SU-DHL-6 (cell line): ENCODE measurements around the gene LRBA.

Source experiments
- EZH2phosphoT487 ChIP-seq: fragments of 200-600 bp; sonication (generic), shearing (Covaris generic); conservative IDR thresholded peaks from 2 replicates; pipeline ENCODE4 v1.6.1; 2018; ENCODE audit warnings: mild to moderate bottlenecking, antibody characterized with exemption, low read length, moderate library complexity, mixed read lengths
- TF ChIP-seq, protein P1 (sequence below): fragments of 200-600 bp; sonication (generic); IDR thresholded peaks from one replicate; pipeline ENCODE4 v1.5.1; 2017; ENCODE audit warnings: antibody characterized with exemption, mild to moderate bottlenecking, low read length, moderate library complexity; ENCODE audit not compliant: insufficient read depth, poor library complexity, severe bottlenecking

DNA sequence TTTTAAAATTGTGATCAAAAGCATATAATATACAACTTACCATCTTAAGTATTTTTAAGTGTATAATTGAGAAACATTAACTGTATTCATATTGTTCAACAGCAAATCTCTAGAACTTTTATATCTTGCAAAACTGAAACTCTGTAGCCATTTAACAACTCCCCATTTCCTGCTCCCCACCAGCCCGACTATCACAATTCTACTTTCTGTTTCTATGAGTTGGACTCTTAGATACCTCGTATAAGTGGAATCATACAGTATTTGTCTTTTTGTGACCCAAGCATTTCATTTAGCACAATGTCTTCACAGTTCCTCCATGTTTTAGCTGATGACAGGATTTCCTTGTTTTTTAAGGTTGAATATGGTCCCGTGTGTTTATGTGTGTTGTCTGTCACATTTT lies 106.0 kb downstream of the LRBA start:
- TF ChIP-seq, protein P1, sequence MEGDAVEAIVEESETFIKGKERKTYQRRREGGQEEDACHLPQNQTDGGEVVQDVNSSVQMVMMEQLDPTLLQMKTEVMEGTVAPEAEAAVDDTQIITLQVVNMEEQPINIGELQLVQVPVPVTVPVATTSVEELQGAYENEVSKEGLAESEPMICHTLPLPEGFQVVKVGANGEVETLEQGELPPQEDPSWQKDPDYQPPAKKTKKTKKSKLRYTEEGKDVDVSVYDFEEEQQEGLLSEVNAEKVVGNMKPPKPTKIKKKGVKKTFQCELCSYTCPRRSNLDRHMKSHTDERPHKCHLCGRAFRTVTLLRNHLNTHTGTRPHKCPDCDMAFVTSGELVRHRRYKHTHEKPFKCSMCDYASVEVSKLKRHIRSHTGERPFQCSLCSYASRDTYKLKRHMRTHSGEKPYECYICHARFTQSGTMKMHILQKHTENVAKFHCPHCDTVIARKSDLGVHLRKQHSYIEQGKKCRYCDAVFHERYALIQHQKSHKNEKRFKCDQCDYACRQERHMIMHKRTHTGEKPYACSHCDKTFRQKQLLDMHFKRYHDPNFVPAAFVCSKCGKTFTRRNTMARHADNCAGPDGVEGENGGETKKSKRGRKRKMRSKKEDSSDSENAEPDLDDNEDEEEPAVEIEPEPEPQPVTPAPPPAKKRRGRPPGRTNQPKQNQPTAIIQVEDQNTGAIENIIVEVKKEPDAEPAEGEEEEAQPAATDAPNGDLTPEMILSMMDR = no peak
- no peak for TF ChIP-seq EZH2phosphoT487
